Measurements from ENCODE around the gene SGSH.

DNA sequence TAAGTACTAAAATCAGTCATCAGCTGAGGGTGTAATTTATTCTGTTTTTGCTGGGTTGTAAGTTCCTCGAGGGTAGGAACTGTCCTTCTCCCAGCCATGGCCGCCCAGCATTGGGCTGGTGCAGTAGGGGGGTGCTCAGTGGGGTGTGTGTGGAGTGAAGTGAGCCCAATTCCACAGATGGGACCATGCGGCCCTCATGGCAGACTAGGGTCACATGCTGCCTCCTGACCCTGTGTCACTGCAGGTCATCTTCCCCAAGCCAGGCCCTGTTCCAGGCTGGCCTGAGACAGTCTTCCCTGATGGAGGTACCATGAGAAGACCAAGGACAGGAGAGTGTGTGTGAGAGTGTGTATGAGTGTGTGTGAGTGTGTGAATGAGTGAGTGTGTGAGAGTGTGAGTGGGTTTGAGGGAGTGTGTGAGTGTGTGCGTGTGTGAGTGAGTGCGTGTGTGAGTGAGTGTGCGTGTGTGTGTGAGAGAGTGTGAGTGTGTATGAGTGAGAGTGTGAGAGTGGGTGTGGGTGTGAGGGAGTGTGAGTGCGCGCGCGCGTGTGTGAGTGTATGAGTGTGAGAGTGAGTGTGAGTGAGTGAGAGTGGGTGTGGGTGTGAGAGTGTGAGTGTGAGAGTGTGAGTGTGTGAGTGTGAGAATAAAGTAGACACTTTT, 3.8 kb upstream of the SGSH start:
- TF ChIP-seq SUZ12 (IDR thresholded peaks at IDR 0.05; ENCODE audit: extremely low read depth, insufficient read depth, insufficient read length) (no peak), ZNF274 (IDR thresholded peaks at IDR 0.05; ENCODE audit: low read depth, low read length) (no peak)
